GM12878 (cell line): ENCODE data around the gene SLC22A7. TPM values are rescaled to one million over a fixed set of nuclear protein-coding genes. Genes with fewer than 3 reads are reported as not detected.

Experiments
- ATAC-seq: fragments of 200-7000 bp; cut with Tn5 transposase; 3 replicates; pipeline ENCODE4 v1.9.1; 2020; ENCODE audit warnings: mild to moderate bottlenecking, moderate library complexity
- BruUV-seq: library from RNA; stranded (reverse); fragments of 400-500 nt; replicated peaks from 2 replicates; lab custom pipeline; 2021; lab: Mats Ljungman, UMichigan
- CTCF ChIA-PET: fragments of 300-600 bp; sonication (Branson Sonifier 250); formaldehyde crosslinking; extraction: SDS; loops from one replicate; lab custom pipeline; 2021; ENCODE audit warnings: inconsistent platforms; lab: Yijun Ruan, JAX
- POLR2A ChIA-PET: fragments of 350-600 bp; formaldehyde crosslinking; extraction: SDS; loops from one replicate; lab custom pipeline; 2021; ENCODE audit warnings: inconsistent platforms; lab: Charles Lee
- RAD21 ChIA-PET: fragments of 300-600 bp; sonication (Branson Sonifier 250); formaldehyde crosslinking; loops from one replicate; lab custom pipeline; 2023; ENCODE audit warnings: antibody characterized with exemption; ENCODE audit not compliant: unreplicated experiment; lab: Charles Lee
- SMC1A ChIA-PET: fragments of 300-600 bp; sonication (Branson Sonifier 250); formaldehyde crosslinking; loops from one replicate; lab custom pipeline; 2023; ENCODE audit not compliant: unreplicated experiment, uncharacterized antibody; lab: Charles Lee
- DNase-seq: peaks from one replicate; pipeline ENCODE4 v3.0.0-alpha.2; 2011; ENCODE audit warnings: low read depth, low spot score
- FAIRE-seq: peaks from 3 replicates; lab custom pipeline; 2011; peaks lifted over from hg19 to GRCh38; lab: Jason Lieb, UNC
- H2AFZ ChIP-seq: 2 replicates; pipeline ENCODE4 v1.6.0; 2011; ENCODE audit warnings: low read depth, low read length, control low read depth; ENCODE audit not compliant: control insufficient read depth
- H3K27ac ChIP-seq: 2 replicates; pipeline ENCODE4 v1.5.1; 2011; ENCODE audit warnings: control low read depth; ENCODE audit not compliant: control insufficient read depth, insufficient read depth
- H3K27me3 ChIP-seq, 2 experiments: replicated peaks in 1 of 2; 2 replicates each; pipeline versions ENCODE4 v1.6.0 to v1.6.1; 2011; ENCODE audit warnings: low read length in 1 of 2; ENCODE audit not compliant: control insufficient read depth in 2 of 2, insufficient read depth in 2 of 2
- H3K36me3 ChIP-seq, 2 experiments: 2 replicates each; pipeline ENCODE4 v1.5.1; 2011; ENCODE audit warnings: low read length in 1 of 2; ENCODE audit not compliant: control insufficient read depth in 2 of 2, insufficient read depth in 2 of 2
- H3K4me1 ChIP-seq: 2 replicates; pipeline ENCODE4 v1.6.1; 2011; ENCODE audit warnings: mild to moderate bottlenecking, low read length, moderate library complexity, mixed read lengths; ENCODE audit not compliant: control insufficient read depth, insufficient read depth
- H3K4me2 ChIP-seq: 2 replicates; pipeline ENCODE4 v1.6.0; 2011; ENCODE audit warnings: control low read depth; ENCODE audit not compliant: control insufficient read depth, insufficient read depth
- H3K4me3 ChIP-seq: fragments of 200-600 bp; sonication (generic); 2 replicates; pipeline ENCODE4 v1.5.1; 2016
- H3K79me2 ChIP-seq: 2 replicates; pipeline ENCODE4 v1.6.0; 2011; ENCODE audit warnings: low read length; ENCODE audit not compliant: control insufficient read depth, insufficient read depth
- H3K9ac ChIP-seq: 2 replicates; pipeline ENCODE4 v1.8.0; 2011; ENCODE audit warnings: low read length, control low read depth, mixed read lengths; ENCODE audit not compliant: control insufficient read depth, insufficient read depth
- H3K9me3 ChIP-seq: replicated peaks from 3 replicates; pipeline ENCODE4 v1.5.1; 2011; ENCODE audit warnings: mild to moderate bottlenecking, low read length; ENCODE audit not compliant: control insufficient read depth, insufficient read depth
- H4K20me1 ChIP-seq: 2 replicates; pipeline ENCODE4 v1.6.0; 2011; ENCODE audit not compliant: control insufficient read depth, insufficient read depth
- ATF2 ChIP-seq: IDR thresholded peaks from 2 replicates; pipeline ENCODE4 v1.6.1; 2012; ENCODE audit warnings: low read length, inconsistent platforms
- ETV6 ChIP-seq, 2 experiments: fragments of 450-650 bp in 1 of 2; IDR thresholded peaks in 1 of 2; conservative IDR thresholded peaks in 1 of 2; 2 replicates each; pipeline ENCODE4 v1.6.1; 2014; ENCODE audit warnings: antibody characterized with exemption in 1 of 2, borderline replicate concordance in 1 of 2, low read depth in 1 of 2, mild to moderate bottlenecking in 1 of 2, moderate library complexity in 1 of 2
- IKZF1 ChIP-seq: fragments of 450-650 bp; conservative IDR thresholded peaks from 2 replicates; pipeline ENCODE4 v1.6.1; 2017; ENCODE audit warnings: antibody characterized with exemption, mild to moderate bottlenecking
- IKZF2 ChIP-seq, 2 experiments: fragments of 450-650 bp; IDR thresholded peaks; 2 replicates each; pipeline ENCODE4 v1.6.1; 2017; ENCODE audit warnings: mild to moderate bottlenecking in 2 of 2, moderate library complexity in 2 of 2
- MTA2 ChIP-seq: fragments of 450-650 bp; IDR thresholded peaks from 2 replicates; pipeline ENCODE4 v1.6.1; 2016; ENCODE audit warnings: low read depth, mild to moderate bottlenecking, moderate library complexity
- NFXL1 ChIP-seq: fragments of 450-650 bp; IDR thresholded peaks from 2 replicates; pipeline ENCODE4 v1.6.1; 2017; ENCODE audit warnings: antibody characterized with exemption, mild to moderate bottlenecking, borderline replicate concordance
- PKNOX1 ChIP-seq: fragments of 450-650 bp; IDR thresholded peaks from 2 replicates; pipeline ENCODE4 v1.6.1; 2016; ENCODE audit warnings: mild to moderate bottlenecking
- PRDM15 ChIP-seq: fragments of 450-650 bp; formaldehyde crosslinking; IDR thresholded peaks from 2 replicates; pipeline ENCODE4 v1.4.0; 2020; ENCODE audit warnings: mild to moderate bottlenecking, moderate library complexity
- RELB ChIP-seq: fragments of 450-650 bp; IDR thresholded peaks from 2 replicates; pipeline ENCODE4 v1.6.1; 2017; ENCODE audit warnings: low read depth, mild to moderate bottlenecking, moderate library complexity
- SMAD5 ChIP-seq: IDR thresholded peaks from 2 replicates; pipeline ENCODE4 v1.6.1; 2016; ENCODE audit warnings: antibody characterized with exemption, low read depth
- SPI1 ChIP-seq: IDR thresholded peaks from 2 replicates; pipeline ENCODE4 v1.6.1; 2011; ENCODE audit warnings: low read depth, mild to moderate bottlenecking, low read length, moderate library complexity, borderline replicate concordance; ENCODE audit not compliant: insufficient read depth
- SRF ChIP-seq, 2 experiments: IDR thresholded peaks; 2 replicates each; pipeline ENCODE4 v1.6.1; 2011; ENCODE audit warnings: low read depth in 2 of 2, low read length in 2 of 2, mild to moderate bottlenecking in 1 of 2, moderate library complexity in 1 of 2
- WRNIP1 ChIP-seq: IDR thresholded peaks from 2 replicates; pipeline ENCODE4 v1.6.1; 2011; ENCODE audit warnings: low read depth, low read length, improper control_type of control experiment, borderline replicate concordance
- ZNF207 ChIP-seq: fragments of 450-650 bp; IDR thresholded peaks from 2 replicates; pipeline ENCODE4 v1.6.1; 2014; ENCODE audit warnings: antibody characterized with exemption, mild to moderate bottlenecking, borderline replicate concordance
- WGBS: methylation state at CpG from one replicate; pipeline ENCODE4 v1.1.6; 2016; ENCODE audit warnings: low lambda C conversion rate; ENCODE audit not compliant: insufficient replicate concordance, insufficient coverage; ENCODE audit errors: missing lambda C conversion rate; 5-methylcytosine and 5-hydroxymethylcytosine counted together
- in situ Hi-C: fragments of 300-500 bp; cut with MboI; formaldehyde crosslinking; loops from 9 replicates; pipeline ENCODE4 v1.14.3; 2018; ENCODE audit warnings: mixed read lengths
- intact Hi-C: fragments of 100-400 bp; cut with micrococcal nuclease; formaldehyde crosslinking; loops from one replicate; pipeline ENCODE4 v1.14.2; 2022; ENCODE audit not compliant: unreplicated experiment
- polyA plus RNA-seq, 11 experiments: library from polyadenylated mRNA; depleted of rRNA in 4 of 11; unstranded in 6 of 11; stranded (reverse) in 5 of 11; fragments of >200 nt; fragmentation: Nextera tagmentation in 4 of 11; fragmentation: Illumina TruSeq in 1 of 11; extraction: Ambion mirVana in 4 of 11; extraction: Trizol in 1 of 11; gene quantifications; 1 replicate in 1 of 11; 2 replicates in 10 of 11; pipeline versions ENCODE4 v1.2.1 to v1.2.3, GENCODE V29; 2011 to 2016; ENCODE audit warnings: inconsistent platforms in 2 of 11, missing spikeins in 2 of 11, low read depth in 1 of 11
- total RNA-seq, 4 experiments: library from RNA; depleted of rRNA in 3 of 4; stranded (reverse); fragments of >200 nt in 3 of 4; fragmentation: Illumina TruSeq in 1 of 4; extraction: Trizol in 1 of 4; gene quantifications; 2 replicates each; pipeline versions ENCODE4 v1.2.1 to v1.2.3, GENCODE V29; 2013 to 2021

The SLC22A7 gene
- total and polyA plus RNA-seq, 10 of the 15 experiments (the other 5 are each of a cell fraction or from before 2014, with no cell fraction given) = 0.08 to 0.31 TPM; not detected in 8

GRCh38 chr6:43248791-43249190, 49.3 kb upstream of the SLC22A7 start (continued):
- TF ChIP-seq SMAD5 (no peak), NFXL1 (no peak), ATF2 (no peak)

GRCh38 chr6:43250992-43251373, 47.1 kb upstream of the SLC22A7 start:
- in situ Hi-C loops (no loop called here), intact Hi-C loops (no loop called here)
- no peak overlapping the region for H3K9ac ChIP-seq
- no peak overlapping the region for H3K27ac ChIP-seq
- H3K79me2 ChIP-seq = no peaks in the 10 kb centered on the region
- no peaks in the 10 kb centered on the region for H3K36me3 ChIP-seq
- no peaks in the 10 kb centered on the region for H4K20me1 ChIP-seq
- DNase-seq (no peak), ATAC-seq (peak; percentile 27), FAIRE-seq (peak; percentile 7)
- no peaks in the 10 kb centered on the region for H3K9me3 ChIP-seq
- H3K4me3 ChIP-seq = no peak overlapping the region
- peaks cover 27% of the 10 kb centered on the region for H3K4me1 ChIP-seq
- peak overlapping the region; percentile 59 for H2AFZ ChIP-seq
- H3K27me3 ChIP-seq = peaks cover 0 to 5% of the 10 kb centered on the region in 2 experiments; a peak in 1 of 4 replicates
- ChIA-PET CTCF (no interaction called here), SMC1A (interaction anchor here (0.9 kb wide), 2 partner anchors 77 to 256 kb away, joined by 3 read pairs; no protein-coding TSS in a partner anchor), RAD21 (interaction anchor here (1.0 kb wide), 1 partner anchor 105 kb away, joined by 3 read pairs; no protein-coding TSS in a partner anchor), POLR2A (interaction anchor here (1.0 kb wide), 1 partner anchor 26 kb away, joined by 9 read pairs; no protein-coding TSS in a partner anchor)
- no TSS peak for BruUV-seq
- 14% methylated on average over 8 of the region's 8 CpGs for whole genome bisulfite sequencing
- peak overlapping the region; percentile 54 for H3K4me2 ChIP-seq
- no peak for TF ChIP-seq MTA2
- TF ChIP-seq WRNIP1 = no peak
- peak; percentile 96 for TF ChIP-seq PKNOX1
- peak; percentile 75; the same call in 1 of the 2 replicates for TF ChIP-seq RELB
- no peak for TF ChIP-seq PRDM15 (CRISPR knock-in tag)
- 0 out of 2 replicates have a peak, but pooled peaks have one; percentile 48 for TF ChIP-seq IKZF1
- TF ChIP-seq IKZF2 (IDR thresholded peaks at IDR 0.05) = peak; percentile 45 to 54; a peak in 2 of 4 replicates
- no peak for TF ChIP-seq ETV6 (conservative IDR thresholded peaks at IDR 0.05 in 1 of 2, IDR thresholded peaks at IDR 0.05 in 1 of 2; ENCODE audit: borderline replicate concordance in 1 of 2, low read depth in 1 of 2)
- 0 out of 2 replicates have a peak, but pooled peaks have one; percentile 5 for TF ChIP-seq SPI1
- no peak for TF ChIP-seq SRF (IDR thresholded peaks at IDR 0.05; ENCODE audit: low read depth in 2 of 2, low read length in 2 of 2)
- no peak for TF ChIP-seq ZNF207
